Hippocampal formation (tissue), 2 donors: ENCODE data around the gene SPATA32.

ENCODE experiments used
- DNase-seq, 2 donors: peaks; one replicate each; lab custom pipeline; 2025; lab: John Stamatoyannopoulos, UW

The SPATA32 gene

GRCh38 chr17:45293413-45294211 lies 31.7 kb upstream of the SPATA32 start:
- peak; percentile 36 to 68 for DNase-seq

- no peak for DNase-seq
These were observed 31.0 kb upstream of the SPATA32 start for GRCh38 chr17:45292696-45293412.

- peak; percentile 32 to 67 for DNase-seq
These were observed 29.4 kb upstream of the SPATA32 start for GRCh38 chr17:45291171-45291805.

GRCh38 chr17:45290269-45290765 lies 28.4 kb upstream of the SPATA32 start:
- DNase-seq = no peak

- no peak for DNase-seq
These were observed 27.7 kb upstream of the SPATA32 start for GRCh38 chr17:45289301-45290268.

- peak in 1 of 2 donors; percentile 13 for DNase-seq
These were observed 26.9 kb upstream of the SPATA32 start for GRCh38 chr17:45288825-45289224.

GRCh38 chr17:45287526-45288500 lies 25.9 kb upstream of the SPATA32 start:
- DNase-seq = no peak

- DNase-seq = no peak
These were observed 24.4 kb upstream of the SPATA32 start for GRCh38 chr17:45286286-45286685.

- no peak for DNase-seq
These were observed 22.6 kb upstream of the SPATA32 start for GRCh38 chr17:45284176-45285140.

GRCh38 chr17:45283711-45284110 lies 21.8 kb upstream of the SPATA32 start:
- no peak for DNase-seq

GRCh38 chr17:45282683-45283644 lies 21.1 kb upstream of the SPATA32 start:
- no peak for DNase-seq

- no peak for DNase-seq
These were observed 18.0 kb upstream of the SPATA32 start for GRCh38 chr17:45279898-45280297.

- DNase-seq = no peak
These were observed 16.1 kb upstream of the SPATA32 start for GRCh38 chr17:45277992-45278391.

GRCh38 chr17:45277216-45277849 lies 15.4 kb upstream of the SPATA32 start:
- DNase-seq = peak; percentile 70 to 83

GRCh38 chr17:45276031-45276430 lies 14.1 kb upstream of the SPATA32 start:
- DNase-seq = no peak

GRCh38 chr17:45274033-45274432 lies 12.1 kb upstream of the SPATA32 start:
- DNase-seq = no peak

- no peak for DNase-seq
These were observed 11.7 kb upstream of the SPATA32 start for GRCh38 chr17:45273551-45273957.
